Upper lobe of left lung (tissue), 4 donors: Measurements from ENCODE around the gene C16orf89.

Experiments
- CTCF ChIP-seq, 6 experiments: fragments of 450-650 bp in 4 of 6; fragments of 200-600 bp in 2 of 6; sonication (generic) in 2 of 6; IDR thresholded peaks; one replicate each; pipeline ENCODE4 v1.5.1; 2016 to 2019; ENCODE audit warnings: antibody characterized with exemption in 6 of 6
- EP300 ChIP-seq, 4 donors: sonication (generic); formaldehyde crosslinking; IDR thresholded peaks; one replicate each; pipeline ENCODE4 v1.5.1; 2017; ENCODE audit warnings: antibody characterized with exemption in 4 of 4, control low read depth in 2 of 4
- POLR2A ChIP-seq, 4 donors: fragments of 450-650 bp; IDR thresholded peaks; one replicate each; pipeline ENCODE4 v1.5.1; 2016 to 2017; ENCODE audit warnings: antibody characterized with exemption in 4 of 4, mild to moderate bottlenecking in 2 of 4
- POLR2AphosphoS5 ChIP-seq, 2 donors: sonication (generic); formaldehyde crosslinking; IDR thresholded peaks; one replicate each; pipeline ENCODE4 v1.5.1; 2017; ENCODE audit warnings: antibody characterized with exemption in 2 of 2

- TF ChIP-seq CTCF (IDR thresholded peaks at IDR 0.05) (no peak), POLR2AphosphoS5 (IDR thresholded peaks at IDR 0.05) (no peak), POLR2A (IDR thresholded peaks at IDR 0.05) (no peak), EP300 (IDR thresholded peaks at IDR 0.05) (no peak)
Observed at GRCh38 chr16:5036228-5037156, 29.3 kb downstream of the C16orf89 start.
